HG03060 (cell line): ENCODE measurements around the gene SLC24A1.
"Not testable (repeated sequence)": the region's sequence is repeated elsewhere in the genome, so short reads cannot be mapped to it uniquely, and the experiment has no call there.

Experiments
- ATAC-seq: cut with Tn5 transposase; IDR thresholded peaks from one replicate; pipeline ENCODE4 v1.9.1; 2021; ENCODE audit warnings: low read depth, moderate number of reproducible peaks; ENCODE audit not compliant: unreplicated experiment

Gene SLC24A1

GRCh38 chr15:65615887-65616286 lies 5.9 kb upstream of the SLC24A1 start:
- ATAC-seq: not testable (repeated sequence)

- ATAC-seq: no peak
Measured at GRCh38 chr15:65618560-65619109, 3.1 kb upstream of the SLC24A1 start.

- no peak for ATAC-seq
Measured at GRCh38 chr15:65619626-65620290, 2.0 kb upstream of the SLC24A1 start.

GRCh38 chr15:65620833-65621232 lies 905 bp upstream of the SLC24A1 start:
- ATAC-seq: no peak

GRCh38 chr15:65623103-65623502 lies 1.4 kb downstream of the SLC24A1 start:
- no peak for ATAC-seq

GRCh38 chr15:65626856-65627255 lies 5.1 kb downstream of the SLC24A1 start:
- no peak for ATAC-seq

- no peak for ATAC-seq
Measured at GRCh38 chr15:65629548-65629947, 7.8 kb downstream of the SLC24A1 start.

- ATAC-seq: peak; percentile 68
Measured at GRCh38 chr15:65630760-65631159, 9.0 kb downstream of the SLC24A1 start.

- peak; percentile 46 for ATAC-seq
Measured at GRCh38 chr15:65631503-65631902, 9.8 kb downstream of the SLC24A1 start.

GRCh38 chr15:65632780-65633375 lies 11.1 kb downstream of the SLC24A1 start:
- ATAC-seq: no peak

- no peak for ATAC-seq
Measured at GRCh38 chr15:65633752-65634151, 12.0 kb downstream of the SLC24A1 start.

- ATAC-seq: no peak
Measured at GRCh38 chr15:65634356-65634755, 12.6 kb downstream of the SLC24A1 start.

GRCh38 chr15:65638109-65638508 lies 16.4 kb downstream of the SLC24A1 start:
- ATAC-seq: no peak

- ATAC-seq: no peak
Measured at GRCh38 chr15:65638681-65639089, 16.9 kb downstream of the SLC24A1 start.

- no peak for ATAC-seq
Measured at GRCh38 chr15:65639509-65639908, 17.8 kb downstream of the SLC24A1 start.

GRCh38 chr15:65641768-65642475 lies 20.2 kb downstream of the SLC24A1 start:
- no peak for ATAC-seq

GRCh38 chr15:65642594-65642993 lies 20.9 kb downstream of the SLC24A1 start:
- ATAC-seq: no peak

- no peak for ATAC-seq
Measured at GRCh38 chr15:65644282-65644681, 22.5 kb downstream of the SLC24A1 start.

- ATAC-seq: no peak
Measured at GRCh38 chr15:65645392-65645791, 23.7 kb downstream of the SLC24A1 start.

GRCh38 chr15:65646486-65646885 lies 24.7 kb downstream of the SLC24A1 start:
- no peak for ATAC-seq

GRCh38 chr15:65650312-65651041 lies 28.7 kb downstream of the SLC24A1 start:
- ATAC-seq: no peak
